ENCODE results near the gene POU6F2. TPM values are rescaled to one million over a fixed set of nuclear protein-coding genes. Genes with fewer than 3 reads are reported as not detected.

Gene POU6F2
- total RNA-seq, 1 donor from 2014 or later = not detected

GRCh38 chr7:39357648-39358047, 379.9 kb downstream of the POU6F2 start:
- intact Hi-C loops (cut with DNase I) = no loop called here
- DNase-seq (ENCODE audit: low spot score in 2 of 2) = no peak
- Histone ChIP-seq H3K4me1 (peaks cover 0 to 3% of the 10 kb centered on the region in 2 donors), H3K27me3 (no peaks in the 10 kb centered on the region), H3K36me3 (no peaks in the 10 kb centered on the region), H3K27ac (no peak overlapping the region), H3K4me3 (no peak overlapping the region), H3K9me3 (no peaks in the 10 kb centered on the region)
- TF ChIP-seq CTCF (IDR thresholded peaks at IDR 0.05) = no peak

- intact Hi-C loops (cut with DNase I) = no loop called here
- Histone ChIP-seq H3K9me3 (no peaks in the 10 kb centered on the region), H3K4me1 (no peaks in the 10 kb centered on the region), H3K27ac (no peak overlapping the region), H3K4me3 (no peak overlapping the region), H3K27me3 (no peaks in the 10 kb centered on the region), H3K36me3 (no peaks in the 10 kb centered on the region)
- DNase-seq (ENCODE audit: low spot score in 2 of 2) = no peak
- no peak for TF ChIP-seq CTCF (IDR thresholded peaks at IDR 0.05)
These were observed 382.3 kb downstream of the POU6F2 start for GRCh38 chr7:39360038-39360437.

- no peak for TF ChIP-seq CTCF (IDR thresholded peaks at IDR 0.05)
- Histone ChIP-seq H3K27ac (no peak overlapping the region), H3K36me3 (no peaks in the 10 kb centered on the region), H3K9me3 (no peaks in the 10 kb centered on the region), H3K4me3 (no peak overlapping the region), H3K4me1 (no peaks in the 10 kb centered on the region), H3K27me3 (no peaks in the 10 kb centered on the region)
- DNase-seq (ENCODE audit: low spot score in 2 of 2) = no peak
- intact Hi-C loops (cut with DNase I) = no loop called here
These were observed 383.1 kb downstream of the POU6F2 start for GRCh38 chr7:39360766-39361165.

GRCh38 chr7:39365751-39366295, 388.1 kb downstream of the POU6F2 start:
- Histone ChIP-seq H3K36me3 (no peaks in the 10 kb centered on the region), H3K27ac (no peak overlapping the region), H3K27me3 (no peaks in the 10 kb centered on the region), H3K4me1 (no peaks in the 10 kb centered on the region), H3K4me3 (no peak overlapping the region), H3K9me3 (no peaks in the 10 kb centered on the region)
- no peak for DNase-seq (ENCODE audit: low spot score in 2 of 2)
- TF ChIP-seq CTCF (IDR thresholded peaks at IDR 0.05) = no peak
- intact Hi-C loops (cut with DNase I) = no loop called here

GRCh38 chr7:39367451-39367850, 389.7 kb downstream of the POU6F2 start:
- TF ChIP-seq CTCF (IDR thresholded peaks at IDR 0.05) = no peak
- intact Hi-C loops (cut with DNase I) = no loop called here
- no peak overlapping the region for H3K27ac ChIP-seq
- no peak overlapping the region for H3K4me3 ChIP-seq
- H3K4me1 ChIP-seq = no peaks in the 10 kb centered on the region
- H3K9me3 ChIP-seq = no peaks in the 10 kb centered on the region
- no peak for DNase-seq (ENCODE audit: low spot score in 2 of 2)
- no peaks in the 10 kb centered on the region for H3K36me3 ChIP-seq
- H3K27me3 ChIP-seq = no peaks in the 10 kb centered on the region

- no peak for TF ChIP-seq CTCF (IDR thresholded peaks at IDR 0.05)
- H3K4me1 ChIP-seq = no peaks in the 10 kb centered on the region
- H3K36me3 ChIP-seq = no peaks in the 10 kb centered on the region
- H3K27ac ChIP-seq = no peak overlapping the region
- intact Hi-C loops (cut with DNase I) = no loop called here
- DNase-seq (ENCODE audit: low spot score in 2 of 2) = no peak
- no peaks in the 10 kb centered on the region for H3K9me3 ChIP-seq
- H3K4me3 ChIP-seq = no peak overlapping the region
- H3K27me3 ChIP-seq = no peaks in the 10 kb centered on the region
These were observed 390.2 kb downstream of the POU6F2 start for GRCh38 chr7:39367943-39368342.
